HCT116 (cell line): ENCODE data around the gene TEKT4. TPM values are rescaled to one million over a fixed set of nuclear protein-coding genes. Genes with fewer than 3 reads are reported as not detected.

Source experiments
- ATAC-seq: fragments of 200-7000 bp; cut with Tn5 transposase; 2 replicates; pipeline ENCODE4 v1.9.1; 2020; ENCODE audit warnings: mild to moderate bottlenecking, moderate library complexity
- BruUV-seq: library from RNA; stranded (reverse); fragments of 400-500 nt; replicated peaks from 2 replicates; lab custom pipeline; 2021; lab: Mats Ljungman, UMichigan
- CTCF ChIA-PET: fragments of 300-600 bp; sonication (Branson Sonifier 250); formaldehyde crosslinking; loops from one replicate; lab custom pipeline; 2021; ENCODE audit warnings: antibody characterized with exemption; lab: Charles Lee
- POLR2A ChIA-PET: fragments of 300-600, 350-600 bp; sonication (Branson Sonifier 250); formaldehyde crosslinking; loops from one replicate; lab custom pipeline; 2021; ENCODE audit warnings: antibody characterized with exemption; lab: Charles Lee
- RAD21 ChIA-PET, 2 experiments: fragments of 300-600 bp; sonication (Branson Sonifier 250); formaldehyde crosslinking; loops; one replicate each; lab custom pipeline; 2023; ENCODE audit warnings: low total read pairs in 2 of 2; ENCODE audit not compliant: uncharacterized antibody in 2 of 2, unreplicated experiment in 2 of 2, low non-redundant PET in 1 of 2; lab: Charles Lee
- DNase-seq: peaks from one replicate; pipeline ENCODE4 v3.0.0-alpha.2; 2010; ENCODE audit warnings: low read depth, low spot score
- H2AFZ ChIP-seq: fragments of 200-600 bp; shearing (Covaris generic), sonication (generic); 2 replicates; pipeline ENCODE4 v1.6.1; 2017; ENCODE audit warnings: low read depth, mixed run types, mixed read lengths, antibody characterized with exemption, low read length; ENCODE audit not compliant: poor library complexity, severe bottlenecking
- H3K27ac ChIP-seq: 2 replicates; pipeline ENCODE4 v1.5.1; 2012; ENCODE audit warnings: low read depth, low read length
- H3K27me3 ChIP-seq: fragments of 200-600 bp; sonication (generic); 2 replicates; pipeline ENCODE4 v1.6.1; 2016; ENCODE audit warnings: mixed run types, low read length, mixed read lengths; ENCODE audit not compliant: insufficient read depth
- H3K36me3 ChIP-seq, 2 experiments: fragments of 200-500 bp in 1 of 2; fragments of 200-600 bp in 1 of 2; sonication (Bioruptor generic) in 1 of 2; sonication (generic) in 1 of 2; 2 replicates each; pipeline versions ENCODE4 v1.5.1 to v1.6.1; 2014 to 2016; ENCODE audit warnings: low read length in 2 of 2, inconsistent platforms in 1 of 2, mixed read lengths in 1 of 2, mixed run types in 1 of 2; ENCODE audit not compliant: insufficient read depth in 2 of 2, control insufficient read depth in 1 of 2
- H3K4me1 ChIP-seq, 2 experiments: fragments of 200-600 bp in 1 of 2; sonication (generic) in 1 of 2; 2 replicates each; pipeline versions ENCODE4 v1.5.1 to v1.6.1; 2012 to 2017; ENCODE audit warnings: low read length in 2 of 2, inconsistent platforms in 1 of 2, mild to moderate bottlenecking in 1 of 2, mixed read lengths in 1 of 2, mixed run types in 1 of 2, moderate library complexity in 1 of 2; ENCODE audit not compliant: insufficient read depth in 2 of 2, control insufficient read depth in 1 of 2
- H3K4me2 ChIP-seq: fragments of 200-600 bp; sonication (generic); 2 replicates; pipeline ENCODE4 v1.6.1; 2017; ENCODE audit warnings: mixed run types, low read length, mixed read lengths
- H3K4me3 ChIP-seq, 2 experiments: fragments of 200-600 bp in 1 of 2; sonication (generic) in 1 of 2; replicated peaks in 1 of 2; 2 replicates each; pipeline ENCODE4 v1.5.1; 2011 to 2016; ENCODE audit warnings: low read length in 2 of 2, control low read depth in 1 of 2, low read depth in 1 of 2, mild to moderate bottlenecking in 1 of 2, mixed read lengths in 1 of 2, mixed run types in 1 of 2
- H3K79me2 ChIP-seq: fragments of 200-600 bp; sonication (generic); 2 replicates; pipeline ENCODE4 v1.6.1; 2017; ENCODE audit warnings: mild to moderate bottlenecking, mixed run types, low read length, moderate library complexity, mixed read lengths; ENCODE audit not compliant: insufficient read depth
- H3K9ac ChIP-seq: fragments of 200-600 bp; sonication (generic); 2 replicates; pipeline ENCODE4 v1.6.1; 2016; ENCODE audit warnings: low read length, mixed read lengths
- H3K9me2 ChIP-seq: fragments of 200-600 bp; sonication (generic), shearing (Covaris generic); 2 replicates; pipeline ENCODE4 v1.6.1; 2017; ENCODE audit warnings: mixed run types, mild to moderate bottlenecking, moderate library complexity; ENCODE audit not compliant: insufficient read depth
- H3K9me3 ChIP-seq, 2 experiments: fragments of 200-500 bp in 1 of 2; fragments of 200-600 bp in 1 of 2; sonication (Bioruptor generic) in 1 of 2; sonication (generic) in 1 of 2; 2 replicates each; pipeline ENCODE4 v1.6.1; 2014 to 2017; ENCODE audit warnings: low read length in 2 of 2, mixed read lengths in 2 of 2, inconsistent platforms in 1 of 2, low read depth in 1 of 2, mild to moderate bottlenecking in 1 of 2, mixed run types in 1 of 2, moderate library complexity in 1 of 2; ENCODE audit not compliant: control insufficient read depth in 1 of 2, insufficient read depth in 1 of 2
- H4K20me1 ChIP-seq: fragments of 200-600 bp; sonication (generic), shearing (Covaris generic); 2 replicates; pipeline ENCODE4 v1.6.1; 2017; ENCODE audit warnings: mixed run types, mild to moderate bottlenecking, moderate library complexity; ENCODE audit not compliant: insufficient read depth
- CBX3 ChIP-seq: IDR thresholded peaks from 2 replicates; pipeline ENCODE4 v1.6.1; 2012; ENCODE audit warnings: low read depth
- CEBPB ChIP-seq: IDR thresholded peaks from 2 replicates; pipeline ENCODE4 v1.6.1; 2012; ENCODE audit warnings: low read depth
- EGR1 ChIP-seq: IDR thresholded peaks from 2 replicates; pipeline ENCODE4 v1.6.1; 2012; ENCODE audit warnings: low read depth
- ELF1 ChIP-seq: IDR thresholded peaks from 2 replicates; pipeline ENCODE4 v1.6.1; 2012; ENCODE audit warnings: low read depth, borderline replicate concordance
- EZH2phosphoT487 ChIP-seq: fragments of 200-600 bp; IDR thresholded peaks from 2 replicates; pipeline ENCODE4 v1.6.1; 2018; ENCODE audit warnings: antibody characterized with exemption, borderline replicate concordance
- FOSL1 ChIP-seq: IDR thresholded peaks from 2 replicates; pipeline ENCODE4 v1.6.1; 2012; ENCODE audit warnings: low read depth
- JUND ChIP-seq: IDR thresholded peaks from 2 replicates; pipeline ENCODE4 v1.6.1; 2012
- POLR2A ChIP-seq: IDR thresholded peaks from 2 replicates; pipeline ENCODE4 v1.7.0; 2011; ENCODE audit warnings: borderline replicate concordance; ENCODE audit not compliant: insufficient read depth, insufficient read length; ENCODE audit errors: extremely low read depth
- POLR2AphosphoS5 ChIP-seq: IDR thresholded peaks from 2 replicates; pipeline ENCODE4 v1.6.1; 2011; ENCODE audit warnings: mild to moderate bottlenecking, low read depth, low read length, moderate library complexity
- SIN3A ChIP-seq: IDR thresholded peaks from 2 replicates; pipeline ENCODE4 v1.6.1; 2012; ENCODE audit warnings: low read depth
- SP1 ChIP-seq: IDR thresholded peaks from 2 replicates; pipeline ENCODE4 v1.6.1; 2012; ENCODE audit warnings: low read depth
- TCF7L2 ChIP-seq: IDR thresholded peaks from 2 replicates; pipeline ENCODE4 v1.7.0; 2011; ENCODE audit warnings: borderline replicate concordance, inconsistent platforms; ENCODE audit not compliant: insufficient read depth, insufficient read length; ENCODE audit errors: extremely low read depth
- YY1 ChIP-seq: IDR thresholded peaks from 2 replicates; pipeline ENCODE4 v1.6.1; 2011; ENCODE audit warnings: low read length, low read depth, moderate library complexity, mild to moderate bottlenecking; ENCODE audit not compliant: insufficient replicate concordance; ENCODE audit errors: extremely low read depth
- ZFX ChIP-seq: fragments of 450-650 bp; IDR thresholded peaks from 2 replicates; pipeline ENCODE4 v1.6.1; 2017
- ZNF274 ChIP-seq: fragments of 200-500 bp; sonication (Bioruptor generic); IDR thresholded peaks from 2 replicates; pipeline ENCODE4 v1.6.1; 2014; ENCODE audit warnings: mild to moderate bottlenecking, low read depth, low read length, inconsistent platforms
- intact Hi-C: fragments of 100-400 bp; cut with micrococcal nuclease; formaldehyde crosslinking; loops from 2 replicates; pipeline ENCODE4 v1.10.0; 2022
- total RNA-seq: library from RNA; stranded (reverse); gene quantifications from one replicate; pipeline ENCODE4 v1.2.1, GENCODE V29; 2021; ENCODE audit not compliant: unreplicated experiment
- TF ChIP-seq, protein P1 (sequence below), 3 experiments: fragments of 200-600 bp in 1 of 3; sonication (generic) in 1 of 3; IDR thresholded peaks in 2 of 3; conservative IDR thresholded peaks in 1 of 3; 2 replicates each; pipeline ENCODE4 v1.5.1; 2012 to 2017; ENCODE audit warnings: low read depth in 2 of 3, low read length in 2 of 3, antibody characterized with exemption in 1 of 3, borderline replicate concordance in 1 of 3, control low read depth in 1 of 3, mild to moderate bottlenecking in 1 of 3, mixed read lengths in 1 of 3, mixed run types in 1 of 3, moderate library complexity in 1 of 3; ENCODE audit not compliant: insufficient read depth in 1 of 3
- TF ChIP-seq, protein P2 (sequence below): IDR thresholded peaks from 2 replicates; pipeline ENCODE4 v1.6.1; 2012
- TF ChIP-seq, protein P3 (sequence below): IDR thresholded peaks from 2 replicates; pipeline ENCODE4 v1.6.1; 2012

TEKT4 gene
- total RNA-seq, 1 experiment from 2014 or later = not detected

DNA sequence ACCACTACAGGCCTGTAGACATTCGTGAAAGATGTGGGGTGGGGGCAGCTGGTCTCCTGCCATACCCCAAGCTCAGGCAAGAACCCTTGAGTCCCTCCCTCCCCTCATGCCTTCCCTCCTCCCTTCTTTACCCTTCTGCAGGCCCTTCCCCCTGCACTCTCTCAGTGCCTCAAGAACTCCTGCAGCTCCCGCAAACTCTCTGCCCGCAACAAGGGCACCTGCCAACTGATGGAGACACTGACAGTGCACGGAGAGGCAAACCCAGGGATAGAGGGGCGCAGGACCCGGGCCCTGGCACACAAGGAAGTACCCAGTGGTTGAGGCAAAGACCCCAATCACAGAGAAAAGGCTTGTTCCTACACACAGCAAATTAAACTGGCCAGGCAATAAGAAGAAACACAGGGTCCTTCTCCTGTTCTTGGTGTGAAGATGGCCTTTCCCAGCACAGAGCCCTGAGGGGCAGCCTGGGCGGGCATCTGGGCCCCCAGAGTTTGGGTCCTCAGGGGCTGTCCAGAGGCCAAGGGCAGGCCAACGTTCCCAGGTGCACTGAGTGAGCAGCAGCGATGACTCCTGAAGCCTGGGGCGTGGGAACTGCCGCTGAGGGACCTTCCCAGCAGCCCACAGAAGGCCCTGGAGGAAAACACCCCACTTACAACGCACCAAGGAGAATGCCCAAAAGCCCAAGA lies 1.6 kb downstream of the TEKT4 start (continued):
- TF ChIP-seq ELF1 = no peak
- no peak for TF ChIP-seq ZFX
- TF ChIP-seq, protein P1, sequence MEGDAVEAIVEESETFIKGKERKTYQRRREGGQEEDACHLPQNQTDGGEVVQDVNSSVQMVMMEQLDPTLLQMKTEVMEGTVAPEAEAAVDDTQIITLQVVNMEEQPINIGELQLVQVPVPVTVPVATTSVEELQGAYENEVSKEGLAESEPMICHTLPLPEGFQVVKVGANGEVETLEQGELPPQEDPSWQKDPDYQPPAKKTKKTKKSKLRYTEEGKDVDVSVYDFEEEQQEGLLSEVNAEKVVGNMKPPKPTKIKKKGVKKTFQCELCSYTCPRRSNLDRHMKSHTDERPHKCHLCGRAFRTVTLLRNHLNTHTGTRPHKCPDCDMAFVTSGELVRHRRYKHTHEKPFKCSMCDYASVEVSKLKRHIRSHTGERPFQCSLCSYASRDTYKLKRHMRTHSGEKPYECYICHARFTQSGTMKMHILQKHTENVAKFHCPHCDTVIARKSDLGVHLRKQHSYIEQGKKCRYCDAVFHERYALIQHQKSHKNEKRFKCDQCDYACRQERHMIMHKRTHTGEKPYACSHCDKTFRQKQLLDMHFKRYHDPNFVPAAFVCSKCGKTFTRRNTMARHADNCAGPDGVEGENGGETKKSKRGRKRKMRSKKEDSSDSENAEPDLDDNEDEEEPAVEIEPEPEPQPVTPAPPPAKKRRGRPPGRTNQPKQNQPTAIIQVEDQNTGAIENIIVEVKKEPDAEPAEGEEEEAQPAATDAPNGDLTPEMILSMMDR (IDR thresholded peaks at IDR 0.05 in 2 of 3, conservative IDR thresholded peaks at IDR 0.05 in 1 of 3; ENCODE audit: borderline replicate concordance in 1 of 3, insufficient read depth in 1 of 3, low read depth in 2 of 3, low read length in 2 of 3) = no peak
- no peak for TF ChIP-seq CBX3
- no peak for TF ChIP-seq SIN3A
- TF ChIP-seq, all 23 proteins: peak for 0

DNA sequence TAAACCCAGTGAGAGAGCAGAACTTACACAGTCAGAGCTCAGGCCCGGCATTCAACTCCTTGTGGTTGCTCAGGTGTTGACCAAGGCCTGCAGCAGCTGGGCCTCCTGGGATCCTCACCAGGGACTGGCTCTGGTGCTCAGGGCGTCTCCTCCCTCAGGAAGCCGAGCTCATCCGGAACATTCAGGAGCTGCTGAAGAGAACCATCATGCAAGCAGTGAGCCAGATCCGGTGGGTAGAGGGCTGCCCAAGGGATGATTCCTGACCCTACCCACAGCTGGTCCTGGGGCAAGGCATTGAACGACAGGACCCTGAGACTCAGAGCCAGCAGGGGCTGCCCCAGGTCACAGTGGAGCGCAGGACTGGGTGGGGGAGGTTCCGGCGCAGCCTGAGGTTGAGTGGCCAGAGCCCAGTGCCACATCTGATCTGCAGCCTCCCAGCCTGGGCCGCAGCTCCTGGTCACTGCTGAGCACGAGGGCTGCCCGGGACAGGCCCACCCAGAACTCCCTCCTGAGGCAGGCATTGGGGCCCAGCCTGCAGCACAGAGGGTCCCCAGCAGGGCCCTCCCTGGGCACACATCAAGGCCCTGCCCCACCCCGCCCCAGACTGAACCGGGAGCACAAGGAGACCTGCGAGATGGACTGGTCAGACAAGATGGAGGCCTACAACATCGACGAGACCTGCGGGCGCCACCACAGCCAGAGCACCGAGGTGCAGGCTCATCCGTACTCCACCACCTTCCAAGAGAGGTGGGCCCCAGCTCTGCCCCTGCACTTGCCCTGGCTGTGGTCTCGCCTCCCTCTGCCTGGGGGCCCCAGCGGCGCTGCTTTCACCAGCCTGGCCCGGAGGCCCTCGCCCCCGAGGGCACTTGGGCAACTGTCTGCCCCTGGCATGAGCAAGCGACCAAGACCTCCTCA lies 2.4 kb downstream of the TEKT4 start:
- Histone ChIP-seq H3K36me3 (no peaks in the 10 kb centered on the region), H3K27me3 (no peaks in the 10 kb centered on the region), H3K4me3 (no peak overlapping the region), H3K9me3 (no peaks in the 10 kb centered on the region), H3K27ac (no peak overlapping the region), H4K20me1 (no peaks in the 10 kb centered on the region), H3K9ac (no peak overlapping the region), H3K4me1 (no peaks in the 10 kb centered on the region), H3K4me2 (no peak overlapping the region), H2AFZ (peak overlapping the region; percentile 5), H3K79me2 (no peaks in the 10 kb centered on the region), H3K9me2 (no peaks in the 10 kb centered on the region)
- no peak for DNase-seq
- ChIA-PET CTCF (interaction anchor here (0.8 to 1.7 kb wide), 2 partner anchors 83 to 149 kb away, joined by 3 to 7 read pairs; no protein-coding TSS in a partner anchor), RAD21 (no interaction called here), POLR2A (no interaction called here)
- peak; percentile 25; the same call in 1 of the 2 replicates for ATAC-seq
- intact Hi-C loops = loop anchor here (2.0 to 10.0 kb wide), 2 partner anchors 81 to 241 kb away; no protein-coding TSS in a partner anchor
- no TSS peak for BruUV-seq
- TF ChIP-seq SIN3A = no peak
- TF ChIP-seq, protein P2, sequence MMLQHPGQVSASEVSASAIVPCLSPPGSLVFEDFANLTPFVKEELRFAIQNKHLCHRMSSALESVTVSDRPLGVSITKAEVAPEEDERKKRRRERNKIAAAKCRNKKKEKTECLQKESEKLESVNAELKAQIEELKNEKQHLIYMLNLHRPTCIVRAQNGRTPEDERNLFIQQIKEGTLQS = no peak
- no peak for TF ChIP-seq POLR2A
- no peak for TF ChIP-seq CBX3
- no peak for TF ChIP-seq TCF7L2
- TF ChIP-seq FOSL1 = no peak
- TF ChIP-seq, protein P1 (IDR thresholded peaks at IDR 0.05 in 2 of 3, conservative IDR thresholded peaks at IDR 0.05 in 1 of 3; ENCODE audit: borderline replicate concordance in 1 of 3, insufficient read depth in 1 of 3, low read depth in 2 of 3, low read length in 2 of 3) = no peak
- no peak for TF ChIP-seq EZH2phosphoT487
- no peak for TF ChIP-seq POLR2AphosphoS5
- TF ChIP-seq JUND = no peak
- TF ChIP-seq SP1 = no peak
- no peak for TF ChIP-seq ZNF274
- TF ChIP-seq, protein P3, sequence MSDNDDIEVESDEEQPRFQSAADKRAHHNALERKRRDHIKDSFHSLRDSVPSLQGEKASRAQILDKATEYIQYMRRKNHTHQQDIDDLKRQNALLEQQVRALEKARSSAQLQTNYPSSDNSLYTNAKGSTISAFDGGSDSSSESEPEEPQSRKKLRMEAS = no peak
- no peak for TF ChIP-seq EGR1
- no peak for TF ChIP-seq ELF1
- TF ChIP-seq CEBPB = no peak
- no peak for TF ChIP-seq ZFX
- TF ChIP-seq YY1 = no peak
